GM18951 (cell line): ENCODE data around the gene PMS1.
"Not testable (repeated sequence)": the region's sequence is repeated elsewhere in the genome, so short reads cannot be mapped to it uniquely, and the experiment has no call there.

Experiments used
- POLR2A ChIP-seq: IDR thresholded peaks from 4 replicates; pipeline ENCODE4 v1.6.1; 2011; ENCODE audit warnings: mild to moderate bottlenecking; ENCODE audit not compliant: insufficient read length, insufficient read depth; ENCODE audit errors: extremely low read depth
- in situ Hi-C: fragments of 300-500 bp; cut with MboI; formaldehyde crosslinking; loops from one replicate; pipeline ENCODE4 v1.12.0; 2022; ENCODE audit warnings: low sequenced_read_pairs, mixed read lengths, inconsistent platforms; ENCODE audit not compliant: unreplicated experiment

The PMS1 gene

GRCh38 chr2:189826039-189826438 is 41.8 kb downstream of the PMS1 start:
- TF ChIP-seq POLR2A, result no peak
- in situ Hi-C loops, result no loop called here

GRCh38 chr2:189829102-189829833 is 45.0 kb downstream of the PMS1 start:
- in situ Hi-C loops, result no loop called here
- TF ChIP-seq POLR2A, result no peak

GRCh38 chr2:189830510-189830909 is 46.3 kb downstream of the PMS1 start:
- no peak for TF ChIP-seq POLR2A
- in situ Hi-C loops, result no loop called here

- no peak for TF ChIP-seq POLR2A
- in situ Hi-C loops, result no loop called here
Observed at GRCh38 chr2:189834059-189834458, 49.8 kb downstream of the PMS1 start.

GRCh38 chr2:189834642-189835041 is 50.4 kb downstream of the PMS1 start:
- in situ Hi-C loops, result not testable (repeated sequence)

- TF ChIP-seq POLR2A, result no peak
- in situ Hi-C loops, result no loop called here
Observed at GRCh38 chr2:189835855-189836558, 51.8 kb downstream of the PMS1 start.

- in situ Hi-C loops, result no loop called here
- TF ChIP-seq POLR2A, result no peak
Observed at GRCh38 chr2:189836644-189837043, 52.4 kb downstream of the PMS1 start.

- in situ Hi-C loops, result no loop called here
- no peak for TF ChIP-seq POLR2A
Observed at GRCh38 chr2:189837326-189837725, 53.1 kb downstream of the PMS1 start.

GRCh38 chr2:189841019-189841418 is 56.8 kb downstream of the PMS1 start:
- TF ChIP-seq POLR2A, result no peak
- in situ Hi-C loops, result no loop called here

- TF ChIP-seq POLR2A, result no peak
- in situ Hi-C loops, result no loop called here
Observed at GRCh38 chr2:189848276-189848675, 64.0 kb downstream of the PMS1 start.

- in situ Hi-C loops, result no loop called here
- TF ChIP-seq POLR2A, result no peak
Observed at GRCh38 chr2:189849550-189849949, 65.3 kb downstream of the PMS1 start.

GRCh38 chr2:189851174-189851826 is 67.0 kb downstream of the PMS1 start:
- no peak for TF ChIP-seq POLR2A
- in situ Hi-C loops, result no loop called here

- in situ Hi-C loops, result no loop called here
- no peak for TF ChIP-seq POLR2A
Observed at GRCh38 chr2:189854187-189854586, 69.9 kb downstream of the PMS1 start.

- no peak for TF ChIP-seq POLR2A
- in situ Hi-C loops, result no loop called here
Observed at GRCh38 chr2:189854940-189855339, 70.7 kb downstream of the PMS1 start.
